GM19395 (cell line): Measurements from ENCODE around the gene GSN.
A peak's percentile ranks its signal among the peaks of the same experiment; 100 is the strongest.

ENCODE experiments used
- ATAC-seq: cut with Tn5 transposase; IDR thresholded peaks from one replicate; pipeline ENCODE4 v1.9.1; 2021; ENCODE audit warnings: mild to moderate bottlenecking, moderate library complexity; ENCODE audit not compliant: unreplicated experiment

The GSN gene

GRCh38 chr9:121267689-121268597 is at the start of gene GSN:
Gene GSN, plus strand, starts transcription at chr9:121268162. Its CDS starts 33,810 bp downstream, at chr9:121301972.
- ATAC-seq: peak; percentile 55

- ATAC-seq: no peak
Observed at GRCh38 chr9:121218357-121219027, 49.5 kb upstream of the GSN start.

GRCh38 chr9:121219530-121219929 is 48.4 kb upstream of the GSN start:
- no peak for ATAC-seq

GRCh38 chr9:121220996-121221663 is 46.8 kb upstream of the GSN start:
- ATAC-seq: no peak

- ATAC-seq: no peak
Observed at GRCh38 chr9:121221664-121222055, 46.3 kb upstream of the GSN start.

- no peak for ATAC-seq
Observed at GRCh38 chr9:121222524-121223171, 45.3 kb upstream of the GSN start.

GRCh38 chr9:121225240-121225639 is 42.7 kb upstream of the GSN start:
- no peak for ATAC-seq

GRCh38 chr9:121226175-121226574 is 41.8 kb upstream of the GSN start:
- ATAC-seq: no peak

- no peak for ATAC-seq
Observed at GRCh38 chr9:121227862-121228261, 40.1 kb upstream of the GSN start.

- ATAC-seq: no peak
Observed at GRCh38 chr9:121230256-121230655, 37.7 kb upstream of the GSN start.

GRCh38 chr9:121232251-121232650 is 35.7 kb upstream of the GSN start:
- no peak for ATAC-seq

GRCh38 chr9:121233906-121234831 is 33.8 kb upstream of the GSN start:
- no peak for ATAC-seq

GRCh38 chr9:121234832-121235161 is 33.2 kb upstream of the GSN start:
- no peak for ATAC-seq

GRCh38 chr9:121235512-121235911 is 32.5 kb upstream of the GSN start:
- ATAC-seq: no peak

- no peak for ATAC-seq
Observed at GRCh38 chr9:121237916-121238315, 30.0 kb upstream of the GSN start.

GRCh38 chr9:121239071-121239470 is 28.9 kb upstream of the GSN start:
- no peak for ATAC-seq

- ATAC-seq: no peak
Observed at GRCh38 chr9:121239851-121240250, 28.1 kb upstream of the GSN start.

- no peak for ATAC-seq
Observed at GRCh38 chr9:121240472-121241135, 27.4 kb upstream of the GSN start.

GRCh38 chr9:121242219-121242958 is 25.6 kb upstream of the GSN start:
- ATAC-seq: no peak
